HFF-Myc (cell line): Measurements from ENCODE around the gene SAAL1.

Experiments used
- DNase-seq: peaks from one replicate; pipeline ENCODE4 v3.0.0-alpha.2; 2011; ENCODE audit warnings: low read depth; ENCODE audit errors: extremely low read depth
- H3K4me3 ChIP-seq: replicated peaks from 2 replicates; pipeline ENCODE4 v1.5.1; 2011; ENCODE audit warnings: low read depth, mild to moderate bottlenecking, control low read depth, low read length
- CTCF ChIP-seq: IDR thresholded peaks from 2 replicates; pipeline ENCODE4 v1.5.1; 2012; ENCODE audit warnings: mild to moderate bottlenecking, low read depth, low read length, control low read depth; ENCODE audit errors: missing control alignments

SAAL1 gene

GRCh38 chr11:18105802-18106574 lies at the start of gene SAAL1:
Gene SAAL1 (minus strand): TSS chr11:18106082. CDS start chr11:18106041, 41 bp downstream.
- peak; percentile 71 for TF ChIP-seq CTCF

GRCh38 chr11:18151581-18151980 lies 45.7 kb upstream of the SAAL1 start:
- H3K4me3 ChIP-seq: no peak overlapping the region
- no peak for DNase-seq
- TF ChIP-seq CTCF: no peak

More at GRCh38 chr11:18105802-18106574, at the start of gene SAAL1:
- peak; percentile 47 for DNase-seq
- H3K4me3 ChIP-seq: peak within 1 kb of the TSS; percentile 97

- no peak overlapping the region for H3K4me3 ChIP-seq
- TF ChIP-seq CTCF: no peak
- no peak for DNase-seq
Measured at GRCh38 chr11:18145837-18146236, 40.0 kb upstream of the SAAL1 start.

- H3K4me3 ChIP-seq: no peak overlapping the region
- DNase-seq: no peak
- TF ChIP-seq CTCF: peak; percentile 12
Measured at GRCh38 chr11:18145025-18145424, 39.1 kb upstream of the SAAL1 start.

- no peak for DNase-seq
- no peak for TF ChIP-seq CTCF
Measured at GRCh38 chr11:18144243-18144642, 38.4 kb upstream of the SAAL1 start.

GRCh38 chr11:18140145-18140544 lies 34.3 kb upstream of the SAAL1 start:
- no peak overlapping the region for H3K4me3 ChIP-seq
- no peak for DNase-seq
- TF ChIP-seq CTCF: no peak

More at GRCh38 chr11:18144243-18144642, 38.4 kb upstream of the SAAL1 start:
- H3K4me3 ChIP-seq: no peak overlapping the region
